HPDE6-E6E7 (cell line): ENCODE data around the gene TFAP2E.

ENCODE experiments used
- DNase-seq: peaks from one replicate; pipeline ENCODE4 v3.0.0; 2011; ENCODE audit warnings: missing footprints; ENCODE audit errors: extremely low spot score

The TFAP2E gene

DNA sequence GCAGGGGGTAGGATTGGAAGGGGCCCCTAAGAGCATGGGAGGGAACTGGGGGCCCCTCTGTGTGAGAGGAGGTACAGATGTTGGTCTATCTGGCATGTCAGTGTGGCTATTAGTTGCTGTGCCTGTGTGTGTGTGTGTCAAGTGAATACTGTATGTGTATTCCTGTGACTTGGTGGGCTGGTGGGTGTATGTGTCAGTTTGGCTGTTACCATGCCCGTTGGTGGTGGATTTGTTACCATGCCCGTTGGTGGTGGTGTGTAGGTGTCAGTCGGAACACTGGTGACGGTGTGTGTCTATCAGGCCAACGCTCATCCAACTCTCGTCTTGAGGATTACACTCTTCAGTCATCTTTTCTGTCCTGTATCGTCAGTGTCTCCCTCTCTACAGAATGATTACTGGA is 22.6 kb downstream of the TFAP2E start:
- DNase-seq, result no peak

GRCh38 chr1:35597870-35598269 is 24.8 kb downstream of the TFAP2E start:
- DNase-seq, result no peak

- DNase-seq, result no peak
These were observed 25.8 kb downstream of the TFAP2E start for GRCh38 chr1:35598895-35599294.

- DNase-seq, result no peak
These were observed 26.3 kb downstream of the TFAP2E start for GRCh38 chr1:35599411-35599810.

DNA sequence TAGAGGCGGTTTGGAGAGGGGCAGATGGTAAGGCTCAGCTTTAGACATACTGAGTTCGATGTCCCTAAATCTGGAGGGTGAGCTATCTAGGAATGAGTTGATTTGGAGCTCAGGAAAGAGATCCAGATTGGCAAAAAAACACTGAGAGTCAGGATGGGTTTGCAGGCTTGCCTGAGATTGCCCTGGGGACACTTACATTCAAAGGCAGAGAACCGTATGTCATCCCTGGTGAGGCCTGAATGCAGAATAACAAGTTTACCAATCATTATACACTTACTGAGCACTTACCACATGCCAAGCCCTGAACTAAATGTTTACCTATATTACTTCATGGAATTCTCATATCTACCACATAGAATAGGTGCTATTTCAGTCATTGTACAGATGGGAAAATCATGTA is 27.5 kb downstream of the TFAP2E start:
- no peak for DNase-seq

DNA sequence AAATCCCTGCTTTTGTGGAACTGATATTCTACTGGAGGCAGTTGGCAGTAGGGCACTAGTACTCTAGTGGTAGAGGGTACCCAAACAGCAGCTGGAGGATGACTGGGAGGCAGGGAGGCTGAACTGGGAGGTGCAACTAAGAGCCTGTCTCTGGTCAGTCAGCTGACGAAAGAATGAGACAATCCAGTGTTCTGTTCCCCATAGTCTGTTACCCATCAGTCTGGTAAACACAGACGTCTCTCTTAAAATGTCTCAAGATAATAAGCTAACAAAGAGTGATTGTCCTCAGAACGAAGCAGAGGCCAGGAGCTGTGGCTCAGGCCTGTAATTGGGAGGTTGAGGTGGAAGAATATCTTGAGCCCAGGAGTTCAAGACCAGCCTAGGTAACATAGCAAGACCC is 30.4 kb downstream of the TFAP2E start:
- DNase-seq, result no peak

DNA sequence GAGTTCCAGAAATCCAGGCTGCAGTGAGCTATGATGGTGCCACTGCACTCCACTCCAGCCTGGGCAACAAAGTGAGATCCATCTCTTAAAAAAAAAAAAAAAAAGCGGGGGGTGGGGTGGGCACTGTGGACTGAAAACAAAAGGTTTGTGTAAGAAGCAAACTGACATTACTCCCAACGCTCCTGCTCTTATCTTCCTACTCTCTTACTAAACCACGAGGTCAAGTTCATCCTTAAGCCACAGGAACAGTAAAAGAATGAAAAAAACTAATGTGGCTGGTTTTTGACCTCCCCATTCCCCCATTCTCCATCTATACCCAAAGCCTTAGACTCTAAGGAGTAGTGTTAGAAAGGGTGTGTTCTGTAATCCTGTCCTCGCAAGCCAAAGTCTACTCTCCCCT is 30.8 kb downstream of the TFAP2E start:
- no peak for DNase-seq

DNA sequence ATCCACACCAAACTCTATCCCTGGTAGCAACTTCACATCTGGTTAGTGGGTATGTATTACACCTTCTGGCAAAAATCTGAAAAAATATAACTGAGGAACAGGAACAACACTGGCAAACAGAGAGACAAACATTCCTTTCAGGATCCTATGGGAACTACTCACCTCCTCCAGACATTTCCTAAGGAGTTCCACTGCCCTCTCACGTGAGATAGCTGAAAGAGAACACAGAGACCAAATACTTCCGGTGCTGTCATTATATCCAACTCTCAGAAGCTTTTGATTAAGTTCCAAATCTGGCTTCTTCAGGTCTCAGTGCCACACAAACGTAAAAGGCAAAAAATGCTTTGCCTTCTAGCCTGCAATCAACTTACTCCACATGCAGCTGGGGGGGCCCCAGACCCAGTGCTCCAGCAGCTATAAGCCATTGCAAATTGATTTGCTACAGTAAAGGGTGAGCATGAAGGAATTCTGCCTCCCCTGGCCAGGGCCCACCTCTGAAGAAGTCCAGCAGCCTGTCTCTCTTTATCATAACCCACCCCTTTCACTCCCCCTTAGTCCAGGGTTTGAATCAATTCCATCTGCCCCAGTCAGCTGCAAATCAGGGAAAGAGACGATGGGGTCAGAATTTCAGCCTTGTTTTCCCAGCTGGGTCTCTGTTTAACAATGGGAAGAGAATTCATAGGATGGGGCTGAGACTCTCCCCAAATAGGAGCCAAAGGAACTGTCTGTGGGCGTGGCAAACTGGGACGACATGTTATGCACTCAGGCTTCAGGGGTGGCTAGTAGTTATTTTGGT is 32.2 kb downstream of the TFAP2E start:
- DNase-seq, result no peak

DNA sequence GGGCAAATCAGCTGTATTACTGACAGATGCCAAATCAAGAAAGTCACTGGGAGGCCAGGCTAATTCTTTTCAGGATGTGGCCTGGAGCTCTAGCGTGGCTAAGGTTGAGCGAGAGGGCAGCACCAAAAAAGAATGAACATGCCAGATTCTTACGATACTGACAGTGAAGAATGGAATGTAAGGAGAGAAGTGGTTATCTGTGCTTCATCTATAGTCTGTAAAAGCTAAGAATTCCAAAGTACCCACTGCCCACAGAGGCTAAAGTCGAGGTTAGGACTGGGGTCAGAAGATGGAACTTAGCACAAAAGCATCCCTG is 32.7 kb downstream of the TFAP2E start:
- no peak for DNase-seq

DNA sequence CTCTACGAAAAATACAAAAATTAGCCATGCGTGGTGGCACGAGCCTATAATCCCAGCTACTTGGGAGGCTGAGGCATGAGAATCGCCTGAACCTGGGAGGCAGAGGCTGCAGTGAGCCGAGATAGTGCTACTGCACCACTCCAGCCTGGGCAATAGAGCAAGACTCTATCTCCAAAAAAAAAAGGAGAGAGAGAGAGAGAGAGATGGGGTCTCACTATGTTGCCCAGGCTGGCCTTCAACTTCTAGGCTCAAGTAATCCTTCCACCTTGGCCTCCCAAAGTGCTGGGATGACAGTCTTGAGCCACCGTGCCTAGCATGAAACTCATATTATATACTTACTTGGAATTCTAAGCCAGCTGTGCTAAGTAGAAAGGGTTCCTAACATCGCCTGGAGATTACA is 38.5 kb downstream of the TFAP2E start:
- no peak for DNase-seq

- no peak for DNase-seq
These were observed 42.3 kb downstream of the TFAP2E start for GRCh38 chr1:35615440-35615839.

- no peak for DNase-seq
These were observed 46.4 kb downstream of the TFAP2E start for GRCh38 chr1:35619237-35620121.

- no peak for DNase-seq
These were observed 49.5 kb downstream of the TFAP2E start for GRCh38 chr1:35622510-35623178.

DNA sequence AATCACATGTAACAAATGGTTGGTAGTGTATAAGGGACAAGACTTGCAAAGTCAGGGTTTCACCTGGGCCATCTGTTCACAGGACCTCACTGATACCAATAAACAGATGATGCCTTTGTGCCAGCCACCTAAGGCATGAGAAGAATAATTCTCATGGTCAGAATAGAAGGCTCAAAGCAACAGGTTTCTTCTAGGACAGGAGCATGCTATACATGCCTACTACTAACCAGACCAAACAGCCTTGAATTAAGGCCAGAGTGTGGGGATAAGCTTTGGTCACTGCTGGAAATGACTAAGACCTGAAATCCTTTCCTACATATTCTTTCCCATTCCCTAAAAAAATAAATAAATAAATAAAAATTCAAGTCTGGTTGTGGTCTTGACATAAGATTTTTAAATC is 50.7 kb downstream of the TFAP2E start:
- DNase-seq, result no peak

DNA sequence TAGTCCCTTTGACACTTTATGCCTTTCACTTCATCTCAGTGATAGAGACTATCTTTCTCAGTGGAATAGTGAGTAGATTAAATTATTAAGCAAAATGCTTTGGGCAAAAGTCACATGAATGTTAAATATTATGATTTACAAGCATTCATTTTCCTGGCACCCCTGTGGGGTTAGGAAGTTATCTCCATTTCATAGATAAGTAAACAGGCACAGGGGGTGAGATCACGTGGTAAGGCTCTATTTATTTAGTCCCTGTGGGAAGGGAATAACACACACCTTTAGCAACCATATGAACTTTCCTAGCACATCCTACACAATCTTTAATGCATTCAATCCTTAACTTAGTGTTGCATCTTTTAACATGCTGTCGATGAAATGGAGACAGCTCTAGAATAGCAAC is 55.9 kb downstream of the TFAP2E start:
- no peak for DNase-seq

DNA sequence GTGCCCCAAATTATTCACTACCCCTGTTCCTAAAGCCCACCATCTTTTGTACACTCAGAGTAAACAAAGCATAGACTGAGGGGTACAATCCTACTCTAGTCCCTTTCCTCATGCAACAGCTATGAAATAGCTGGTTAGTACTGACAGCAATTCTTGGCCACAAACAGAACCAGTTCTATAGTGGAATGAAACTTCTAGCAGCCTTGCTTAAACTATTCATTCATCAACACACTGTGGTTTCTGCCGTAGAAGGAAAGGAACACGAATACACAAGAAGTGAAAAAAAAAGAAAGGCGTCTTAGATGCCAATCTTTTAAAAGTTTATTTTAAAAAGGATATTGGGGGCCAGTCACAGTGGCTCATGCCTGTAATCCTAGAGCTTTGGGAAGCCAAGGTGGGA is 58.3 kb downstream of the TFAP2E start:
- DNase-seq, result no peak

- no peak for DNase-seq
These were observed 60.4 kb downstream of the TFAP2E start for GRCh38 chr1:35633547-35633946.

DNA sequence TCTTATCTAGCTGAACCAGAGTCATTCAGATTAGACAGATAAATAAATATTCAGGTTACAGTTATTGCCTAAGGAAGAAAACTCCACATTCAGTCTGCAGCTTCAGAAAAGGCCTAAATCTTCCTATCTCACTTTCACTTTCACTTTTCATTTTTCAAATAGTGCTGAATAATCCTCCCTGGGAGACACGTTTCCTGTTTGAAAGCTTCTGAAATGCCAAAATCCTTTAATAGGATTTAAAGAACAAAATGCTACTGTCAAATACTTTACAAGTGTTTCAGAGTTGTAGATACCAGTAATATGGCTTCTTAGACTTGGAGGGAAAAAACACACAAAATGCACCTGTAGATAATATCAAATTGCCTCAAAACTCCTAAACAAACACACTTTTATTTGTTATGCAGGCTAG is 64.3 kb downstream of the TFAP2E start:
- DNase-seq, result no peak

GRCh38 chr1:35640380-35641232 is 67.5 kb downstream of the TFAP2E start:
- no peak for DNase-seq

DNA sequence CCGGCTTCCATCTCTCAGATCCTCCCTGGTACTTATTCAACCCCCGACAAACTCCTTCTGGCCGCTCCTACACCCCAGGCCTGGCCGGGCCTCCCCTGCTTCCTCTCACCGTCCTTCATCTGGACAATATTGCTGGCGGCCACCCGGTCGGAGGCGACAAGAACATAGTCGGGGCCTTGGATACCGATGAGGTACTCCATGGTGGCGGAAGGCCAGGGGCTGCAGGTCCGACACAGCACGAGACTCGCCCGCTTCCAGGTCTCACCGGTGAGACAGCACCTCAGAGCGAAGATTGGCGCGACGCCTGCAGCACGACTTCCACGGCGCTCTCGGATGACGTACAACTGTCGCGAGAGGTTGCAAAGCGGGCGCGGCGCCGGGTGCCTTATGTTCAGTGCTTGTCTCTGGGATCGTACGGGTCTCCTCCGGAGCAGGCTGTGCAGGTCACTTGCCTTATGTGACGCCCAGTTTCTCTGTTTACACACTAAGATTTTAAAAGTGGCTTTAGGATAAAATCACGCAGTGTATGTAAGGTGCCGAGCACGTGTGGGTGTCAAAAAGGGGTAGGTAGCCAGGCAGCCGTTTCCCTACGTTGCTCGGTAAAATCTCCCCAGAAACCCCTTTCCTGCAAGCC is 68.2 kb downstream of the TFAP2E start, which contains the start of gene PSMB2:
TSS of gene PSMB2 (minus strand) at position 294 of the 634 bp plus-strand sequence. CDS start at position 200, 94 bp downstream.
- peak; percentile 89 for DNase-seq

DNA sequence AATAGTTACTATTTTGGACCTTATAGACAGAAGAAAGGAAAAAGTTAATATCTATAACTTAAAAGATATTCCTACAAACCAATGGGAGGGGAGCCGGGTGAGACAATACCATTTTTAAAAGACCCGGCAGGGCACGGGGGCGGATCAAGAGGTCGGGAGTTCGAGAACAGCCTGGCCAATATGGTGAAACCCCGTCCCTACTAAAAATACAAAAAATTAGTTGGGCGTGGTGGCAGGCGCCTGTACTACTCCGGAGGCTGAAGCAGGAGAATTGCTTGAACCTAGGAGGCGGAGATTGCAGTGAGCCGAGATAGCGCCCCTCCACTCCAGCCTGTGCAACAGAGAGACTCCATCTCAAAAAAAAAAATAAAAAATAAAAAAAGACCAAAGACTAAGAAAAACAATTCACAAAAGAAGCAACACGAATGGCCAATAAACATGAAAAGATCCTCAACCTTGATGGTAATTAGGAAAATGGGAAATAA is 69.4 kb downstream of the TFAP2E start:
- DNase-seq, result no peak
